ENCODE results near the gene RAPGEF5.

RAPGEF5 gene

DNA sequence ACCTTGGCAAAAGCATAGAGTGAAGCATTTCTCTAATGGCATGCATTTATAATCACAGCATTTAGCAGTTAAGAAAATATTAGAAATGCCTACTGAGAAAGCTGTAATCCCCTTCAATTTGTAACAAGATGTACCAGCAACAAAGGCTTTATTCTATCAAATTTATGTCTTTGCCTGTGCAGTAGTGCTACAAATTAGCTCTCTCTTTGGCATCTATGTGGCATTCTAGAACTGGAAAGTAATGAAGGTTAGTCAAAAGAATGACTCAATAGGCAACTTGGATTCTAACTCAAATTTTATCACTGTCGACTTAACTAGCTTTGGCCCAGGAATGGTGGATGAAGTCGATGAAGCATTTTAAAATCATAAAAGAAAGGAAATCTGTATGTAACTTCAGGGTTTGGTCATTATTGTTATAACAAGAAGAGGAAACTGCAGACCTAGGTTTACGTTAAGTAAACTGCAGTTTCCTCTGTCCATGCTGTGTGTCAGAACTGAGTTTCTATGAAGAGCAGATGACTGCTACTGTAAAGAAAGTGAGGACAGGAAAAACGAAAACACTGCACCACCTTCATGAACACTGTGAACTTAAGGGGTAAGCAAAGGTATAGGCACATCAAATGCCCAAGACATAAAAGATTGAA is 140.0 kb downstream of the RAPGEF5 start:
- Histone ChIP-seq H3K9me3 (no peaks in the 10 kb centered on the region), H3K36me3 (replicated peaks) (no peaks in the 10 kb centered on the region), H3K4me1 (no peaks in the 10 kb centered on the region), H3K27me3 (ENCODE audit: low read depth) (no peaks in the 10 kb centered on the region), H3K4me3 (no peak overlapping the region)
- in situ Hi-C loops (cut with MboI; ENCODE audit: low sequenced_read_pairs), result no loop called here
- DNase-seq (ENCODE audit: low spot score in 2 of 2), result no peak

DNA sequence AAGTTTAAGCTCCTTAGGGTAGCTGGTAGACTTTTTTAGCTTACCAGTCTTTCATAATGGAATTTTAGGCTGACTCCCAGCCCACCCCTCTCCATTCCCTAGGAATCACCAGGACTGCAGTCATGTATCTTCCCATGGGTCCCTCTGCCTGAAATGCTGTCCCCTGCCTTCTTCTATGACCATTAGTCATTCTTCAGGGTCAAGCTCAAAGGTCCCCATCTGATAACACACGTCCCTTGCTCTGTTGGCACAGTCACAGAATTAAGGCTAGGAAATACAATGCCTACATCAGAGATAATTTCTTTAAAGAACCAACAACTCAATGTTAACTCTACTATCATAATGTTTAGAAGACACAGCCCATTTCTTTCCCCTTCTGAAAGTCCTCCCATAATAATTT is 140.6 kb downstream of the RAPGEF5 start:
- Histone ChIP-seq H3K4me1 (no peaks in the 10 kb centered on the region), H3K27me3 (ENCODE audit: low read depth) (no peaks in the 10 kb centered on the region), H3K4me3 (no peak overlapping the region), H3K9me3 (no peaks in the 10 kb centered on the region), H3K36me3 (replicated peaks) (no peaks in the 10 kb centered on the region)
- DNase-seq (ENCODE audit: low spot score in 2 of 2), result no peak
- in situ Hi-C loops (cut with MboI; ENCODE audit: low sequenced_read_pairs), result no loop called here

DNA sequence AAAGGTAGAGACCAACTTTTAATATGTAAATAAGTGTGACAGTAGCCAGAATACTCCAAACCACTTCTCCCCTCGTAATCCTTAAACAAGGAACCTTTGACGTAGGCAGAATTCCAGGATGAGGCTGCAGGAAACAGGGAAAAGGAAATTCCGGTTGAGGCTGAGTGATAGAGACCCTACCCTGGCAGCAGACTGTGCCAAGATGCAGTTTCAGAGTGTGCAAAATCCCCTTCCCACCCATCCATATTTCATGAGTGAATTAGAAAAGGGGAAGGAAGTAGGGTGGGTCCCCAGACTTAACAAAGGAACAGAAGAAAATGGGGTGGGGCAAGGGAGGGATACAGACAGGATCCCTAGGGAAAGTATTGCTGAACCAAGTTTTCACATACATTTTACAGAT is 143.0 kb downstream of the RAPGEF5 start:
- Histone ChIP-seq H3K9me3 (no peaks in the 10 kb centered on the region), H3K36me3 (replicated peaks) (no peaks in the 10 kb centered on the region), H3K27me3 (ENCODE audit: low read depth) (no peaks in the 10 kb centered on the region), H3K4me3 (no peak overlapping the region), H3K4me1 (peaks cover 6% of the 10 kb centered on the region)
- no peak for DNase-seq (ENCODE audit: low spot score in 2 of 2)
- in situ Hi-C loops (cut with MboI; ENCODE audit: low sequenced_read_pairs), result no loop called here

DNA sequence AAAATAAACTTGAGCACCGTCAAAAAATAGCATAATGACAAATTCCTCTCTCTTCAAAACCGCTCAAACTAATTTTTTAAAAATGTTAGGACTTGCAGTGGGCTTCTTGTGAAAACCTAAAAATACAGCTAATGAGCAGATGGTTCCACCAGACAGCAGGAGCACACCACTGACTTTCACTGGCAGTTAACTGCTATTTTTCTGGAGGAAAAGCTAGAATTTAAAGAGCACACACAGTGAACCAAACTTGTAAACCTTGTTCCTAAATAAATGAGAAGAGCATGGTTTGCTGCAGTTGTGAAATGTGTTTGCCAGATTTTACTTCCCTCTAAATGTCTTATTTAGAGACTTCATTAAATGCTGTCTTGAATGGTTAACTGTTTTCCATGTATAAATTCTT is 143.9 kb downstream of the RAPGEF5 start:
- no peaks in the 10 kb centered on the region for H3K36me3 ChIP-seq (replicated peaks)
- no peaks in the 10 kb centered on the region for H3K27me3 ChIP-seq (ENCODE audit: low read depth)
- in situ Hi-C loops (cut with MboI; ENCODE audit: low sequenced_read_pairs), result no loop called here
- peaks cover 6% of the 10 kb centered on the region for H3K4me1 ChIP-seq
- no peaks in the 10 kb centered on the region for H3K9me3 ChIP-seq
- no peak overlapping the region for H3K4me3 ChIP-seq
- no peak for DNase-seq (ENCODE audit: low spot score in 2 of 2)

- no peaks in the 10 kb centered on the region for H3K36me3 ChIP-seq (replicated peaks)
- H3K9me3 ChIP-seq, result no peaks in the 10 kb centered on the region
- H3K27me3 ChIP-seq (ENCODE audit: low read depth), result no peaks in the 10 kb centered on the region
These were observed 146.0 kb downstream of the RAPGEF5 start for GRCh38 chr7:22210967-22211366.

GRCh38 chr7:22210355-22210754 is 146.6 kb downstream of the RAPGEF5 start:
- in situ Hi-C loops (cut with MboI; ENCODE audit: low sequenced_read_pairs), result no loop called here
- peak in 1 of 2 experiments; percentile 15 for DNase-seq (ENCODE audit: low spot score in 2 of 2)
- Histone ChIP-seq H3K36me3 (replicated peaks) (no peaks in the 10 kb centered on the region), H3K27me3 (ENCODE audit: low read depth) (no peaks in the 10 kb centered on the region), H3K9me3 (no peaks in the 10 kb centered on the region), H3K4me3 (no peak overlapping the region), H3K4me1 (peaks cover 6% of the 10 kb centered on the region)

More at GRCh38 chr7:22210967-22211366, 146.0 kb downstream of the RAPGEF5 start:
- no peak overlapping the region for H3K4me3 ChIP-seq
- DNase-seq (ENCODE audit: low spot score in 2 of 2), result no peak
- in situ Hi-C loops (cut with MboI; ENCODE audit: low sequenced_read_pairs), result no loop called here
- peaks cover 6% of the 10 kb centered on the region for H3K4me1 ChIP-seq

DNA sequence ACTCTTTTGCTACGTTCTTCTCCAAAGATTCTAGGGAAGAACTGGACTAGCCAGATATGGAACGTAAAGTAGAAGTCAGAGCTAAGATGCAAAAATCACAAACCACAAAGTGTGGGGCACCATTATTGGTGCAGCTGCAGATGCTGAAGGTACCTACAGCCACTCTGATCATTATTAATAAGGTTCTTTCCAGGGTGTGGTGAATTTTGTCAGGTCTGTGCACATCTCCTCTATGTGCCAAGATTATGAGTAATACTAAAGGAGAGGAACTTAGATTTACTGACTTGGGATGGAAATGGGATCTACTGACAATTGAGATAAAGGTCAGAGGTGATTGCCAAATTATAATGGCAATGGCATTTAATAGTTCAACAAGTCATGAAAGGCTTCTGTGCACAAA is 148.2 kb downstream of the RAPGEF5 start:
- no peaks in the 10 kb centered on the region for H3K27me3 ChIP-seq (ENCODE audit: low read depth)
- in situ Hi-C loops (cut with MboI; ENCODE audit: low sequenced_read_pairs), result no loop called here
- H3K4me3 ChIP-seq, result no peak overlapping the region
- H3K36me3 ChIP-seq (replicated peaks), result no peaks in the 10 kb centered on the region
- H3K9me3 ChIP-seq, result no peaks in the 10 kb centered on the region
- H3K4me1 ChIP-seq, result peaks cover 6% of the 10 kb centered on the region
- DNase-seq (ENCODE audit: low spot score in 2 of 2), result no peak

GRCh38 chr7:22207724-22208225 is 149.2 kb downstream of the RAPGEF5 start:
- H3K27me3 ChIP-seq (ENCODE audit: low read depth), result no peaks in the 10 kb centered on the region
- no peaks in the 10 kb centered on the region for H3K9me3 ChIP-seq
- no peak overlapping the region for H3K4me3 ChIP-seq
- in situ Hi-C loops (cut with MboI; ENCODE audit: low sequenced_read_pairs), result no loop called here
- no peak for DNase-seq (ENCODE audit: low spot score in 2 of 2)
- no peaks in the 10 kb centered on the region for H3K36me3 ChIP-seq (replicated peaks)
- H3K4me1 ChIP-seq, result peaks cover 6% of the 10 kb centered on the region

- Histone ChIP-seq H3K4me1 (peaks cover 3% of the 10 kb centered on the region), H3K27me3 (ENCODE audit: low read depth) (no peaks in the 10 kb centered on the region), H3K9me3 (no peaks in the 10 kb centered on the region), H3K36me3 (replicated peaks) (no peaks in the 10 kb centered on the region), H3K4me3 (no peak overlapping the region)
- no peak for DNase-seq (ENCODE audit: low spot score in 2 of 2)
- in situ Hi-C loops (cut with MboI; ENCODE audit: low sequenced_read_pairs), result no loop called here
These were observed 151.3 kb downstream of the RAPGEF5 start for GRCh38 chr7:22205631-22206030.

- H3K4me3 ChIP-seq, result no peak overlapping the region
- H3K9me3 ChIP-seq, result no peaks in the 10 kb centered on the region
- DNase-seq (ENCODE audit: low spot score in 2 of 2), result no peak
- H3K36me3 ChIP-seq (replicated peaks), result no peaks in the 10 kb centered on the region
- H3K27me3 ChIP-seq (ENCODE audit: low read depth), result no peaks in the 10 kb centered on the region
- no peaks in the 10 kb centered on the region for H3K4me1 ChIP-seq
- in situ Hi-C loops (cut with MboI; ENCODE audit: low sequenced_read_pairs), result no loop called here
These were observed 152.6 kb downstream of the RAPGEF5 start for GRCh38 chr7:22204312-22204711.

- Histone ChIP-seq H3K36me3 (replicated peaks) (no peaks in the 10 kb centered on the region), H3K9me3 (no peaks in the 10 kb centered on the region), H3K4me3 (no peak overlapping the region), H3K4me1 (0 out of 2 replicates have a peak, but pooled peaks cover 2% of the 10 kb centered on the region), H3K27me3 (ENCODE audit: low read depth) (no peaks in the 10 kb centered on the region)
- in situ Hi-C loops (cut with MboI; ENCODE audit: low sequenced_read_pairs), result no loop called here
- peak in 1 of 2 experiments; percentile 33 for DNase-seq (ENCODE audit: low spot score in 2 of 2)
These were observed 154.8 kb downstream of the RAPGEF5 start for GRCh38 chr7:22202141-22202540.

GRCh38 chr7:22201186-22201880 is 155.6 kb downstream of the RAPGEF5 start:
- Histone ChIP-seq H3K4me1 (0 out of 2 replicates have a peak, but pooled peaks cover 2% of the 10 kb centered on the region), H3K36me3 (replicated peaks) (no peaks in the 10 kb centered on the region), H3K27me3 (ENCODE audit: low read depth) (no peaks in the 10 kb centered on the region), H3K9me3 (no peaks in the 10 kb centered on the region), H3K4me3 (no peak overlapping the region)
- in situ Hi-C loops (cut with MboI; ENCODE audit: low sequenced_read_pairs), result no loop called here
- DNase-seq (ENCODE audit: low spot score in 2 of 2), result no peak

GRCh38 chr7:22200777-22201176 is 156.2 kb downstream of the RAPGEF5 start:
- 0 out of 2 replicates have a peak, but pooled peaks cover 2% of the 10 kb centered on the region for H3K4me1 ChIP-seq
- in situ Hi-C loops (cut with MboI; ENCODE audit: low sequenced_read_pairs), result no loop called here
- no peaks in the 10 kb centered on the region for H3K9me3 ChIP-seq
- H3K27me3 ChIP-seq (ENCODE audit: low read depth), result no peaks in the 10 kb centered on the region
- H3K4me3 ChIP-seq, result no peak overlapping the region
- H3K36me3 ChIP-seq (replicated peaks), result no peaks in the 10 kb centered on the region
- DNase-seq (ENCODE audit: low spot score in 2 of 2), result no peak

- Histone ChIP-seq H3K27me3 (ENCODE audit: low read depth) (no peaks in the 10 kb centered on the region), H3K4me3 (no peak overlapping the region), H3K36me3 (replicated peaks) (no peaks in the 10 kb centered on the region), H3K4me1 (0 out of 2 replicates have a peak, but pooled peaks cover 2% of the 10 kb centered on the region), H3K9me3 (no peaks in the 10 kb centered on the region)
- in situ Hi-C loops (cut with MboI; ENCODE audit: low sequenced_read_pairs), result no loop called here
- no peak for DNase-seq (ENCODE audit: low spot score in 2 of 2)
These were observed 156.7 kb downstream of the RAPGEF5 start for GRCh38 chr7:22200238-22200637.

Data from HAP-1 (cell line).